H1 (cell line): Measurements from ENCODE around the gene BPIFB4. TPM values are rescaled to one million over a fixed set of nuclear protein-coding genes. Genes with fewer than 3 reads are reported as not detected.

Experiments
- CTCF ChIA-PET: fragments of 300-600 bp; sonication (Branson Sonifier 250); formaldehyde crosslinking; loops from one replicate; lab custom pipeline; 2021; ENCODE audit not compliant: partially characterized antibody; lab: Charles Lee
- POLR2A ChIA-PET: fragments of 300-600 bp; sonication (Branson Sonifier 250); formaldehyde crosslinking; loops from one replicate; lab custom pipeline; 2021; ENCODE audit warnings: inconsistent platforms; ENCODE audit not compliant: partially characterized antibody; lab: Charles Lee
- DNase-seq, 2 experiments: peaks; one replicate each; pipeline versions ENCODE4 v3.0.0 to v3.0.0-alpha.2; 2010 to 2022; ENCODE audit warnings: low spot score in 2 of 2, low read depth in 1 of 2, mixed read lengths in 1 of 2
- FAIRE-seq: peaks from 2 replicates; lab custom pipeline; 2011; peaks lifted over from hg19 to GRCh38; lab: Jason Lieb, UNC
- H2AFZ ChIP-seq: 2 replicates; pipeline ENCODE4 v1.8.1; 2012; ENCODE audit warnings: low read length, inconsistent platforms
- H2AK5ac ChIP-seq: 2 replicates; pipeline ENCODE4 v1.6.1; 2013; ENCODE audit warnings: low read depth, low read length
- H2BK120ac ChIP-seq: replicated peaks from 2 replicates; pipeline ENCODE3; 2013; ENCODE audit warnings: low read depth, low read length, inconsistent platforms
- H2BK12ac ChIP-seq: 2 replicates; pipeline ENCODE4 v1.6.1; 2013; ENCODE audit warnings: low read depth, low read length
- H2BK15ac ChIP-seq: 2 replicates; pipeline ENCODE4 v1.6.1; 2013; ENCODE audit warnings: low read length
- H2BK20ac ChIP-seq: 2 replicates; pipeline ENCODE4 v1.6.1; 2013; ENCODE audit warnings: low read length
- H2BK5ac ChIP-seq: 2 replicates; pipeline ENCODE4 v1.6.1; 2013; ENCODE audit warnings: low read depth, low read length
- H3K14ac ChIP-seq: 2 replicates; pipeline ENCODE4 v1.6.1; 2013; ENCODE audit warnings: inconsistent platforms; ENCODE audit not compliant: insufficient read length
- H3K18ac ChIP-seq: 2 replicates; pipeline ENCODE4 v1.6.1; 2013; ENCODE audit warnings: low read length; ENCODE audit errors: extremely low read depth
- H3K23ac ChIP-seq: 2 replicates; pipeline ENCODE4 v1.6.1; 2013; ENCODE audit warnings: inconsistent platforms; ENCODE audit not compliant: insufficient read length
- H3K23me2 ChIP-seq: 2 replicates; pipeline ENCODE4 v1.6.1; 2013; ENCODE audit warnings: low read depth, low read length
- H3K27ac ChIP-seq: 2 replicates; pipeline ENCODE4 v1.6.1; 2011; ENCODE audit warnings: low read depth, low read length, inconsistent platforms
- H3K27me3 ChIP-seq, 4 experiments: replicated peaks in 1 of 4; 1 replicate in 1 of 4; 2 replicates in 3 of 4; pipeline versions ENCODE4 v1.6.1 to v1.8.1; 2011 to 2013; ENCODE audit warnings: low read length in 3 of 4, mild to moderate bottlenecking in 3 of 4, inconsistent platforms in 2 of 4, mixed read lengths in 2 of 4, moderate library complexity in 1 of 4; ENCODE audit not compliant: control insufficient read depth in 3 of 4, insufficient read depth in 3 of 4; ENCODE audit errors: extremely low read depth in 1 of 4
- H3K36me3 ChIP-seq, 4 experiments: 2 replicates each; pipeline versions ENCODE4 v1.6.1 to v1.8.1; 2011 to 2013; ENCODE audit warnings: mild to moderate bottlenecking in 4 of 4, low read length in 3 of 4, moderate library complexity in 2 of 4, control low read depth in 1 of 4, inconsistent platforms in 1 of 4; ENCODE audit not compliant: insufficient read depth in 4 of 4, control insufficient read depth in 2 of 4
- H3K4ac ChIP-seq: replicated peaks from 2 replicates; pipeline ENCODE3; 2013; ENCODE audit warnings: low read length, low read depth, mixed read lengths, inconsistent platforms; ENCODE audit not compliant: insufficient read length
- H3K4me1 ChIP-seq, 4 experiments: replicated peaks in 1 of 4; 1 replicate in 1 of 4; 2 replicates in 3 of 4; pipeline versions ENCODE4 v1.6.1 to v1.8.1; 2011 to 2013; ENCODE audit warnings: low read length in 3 of 4, inconsistent platforms in 2 of 4, mixed read lengths in 1 of 4; ENCODE audit not compliant: insufficient read depth in 4 of 4, control insufficient read depth in 3 of 4
- H3K4me2 ChIP-seq, 2 experiments: 2 replicates each; pipeline versions ENCODE4 v1.6.1 to v1.8.1; 2011 to 2013; ENCODE audit warnings: low read depth in 2 of 2, low read length in 2 of 2, control low read depth in 1 of 2, inconsistent platforms in 1 of 2, mild to moderate bottlenecking in 1 of 2; ENCODE audit not compliant: insufficient read depth in 1 of 2
- H3K4me3 ChIP-seq, 4 experiments: fragments of 200-600, 300-600 bp in 1 of 4; sonication (generic), shearing (Covaris generic), sonication (Bioruptor Twin) in 1 of 4; 2 replicates each; pipeline versions ENCODE4 v1.5.1 to v1.8.1; 2011 to 2016; ENCODE audit warnings: low read length in 4 of 4, low read depth in 3 of 4, control low read depth in 2 of 4, inconsistent platforms in 2 of 4, mild to moderate bottlenecking in 2 of 4, mixed read lengths in 1 of 4, moderate library complexity in 1 of 4; ENCODE audit not compliant: insufficient read depth in 2 of 4; ENCODE audit errors: extremely low read depth in 1 of 4
- H3K56ac ChIP-seq: replicated peaks from 2 replicates; pipeline ENCODE3; 2013; ENCODE audit warnings: low read depth, mild to moderate bottlenecking, mixed read lengths, low read length, inconsistent platforms; ENCODE audit not compliant: insufficient read length
- H3K79me1 ChIP-seq: 2 replicates; pipeline ENCODE4 v1.6.1; 2013; ENCODE audit warnings: low read depth, low read length, control low read depth
- H3K79me2 ChIP-seq, 2 experiments: 2 replicates each; pipeline versions ENCODE4 v1.6.1 to v1.8.1; 2012 to 2013; ENCODE audit warnings: low read length in 2 of 2, mild to moderate bottlenecking in 2 of 2, inconsistent platforms in 1 of 2; ENCODE audit not compliant: insufficient read depth in 2 of 2, control insufficient read depth in 1 of 2
- H3K9ac ChIP-seq, 4 experiments: replicated peaks in 1 of 4; 1 replicate in 1 of 4; 2 replicates in 3 of 4; pipeline versions ENCODE4 v1.6.1 to v1.8.1; 2011 to 2013; ENCODE audit warnings: low read depth in 3 of 4, low read length in 3 of 4, control low read depth in 2 of 4, mild to moderate bottlenecking in 2 of 4, moderate library complexity in 2 of 4, inconsistent platforms in 1 of 4; ENCODE audit errors: extremely low read depth in 1 of 4
- H3K9me3 ChIP-seq, 2 experiments: 2 replicates each; pipeline versions ENCODE4 v1.6.1 to v1.8.1; 2012 to 2013; ENCODE audit warnings: mild to moderate bottlenecking in 2 of 2, moderate library complexity in 2 of 2, control low read depth in 1 of 2, inconsistent platforms in 1 of 2, low read depth in 1 of 2, low read length in 1 of 2, mixed read lengths in 1 of 2; ENCODE audit not compliant: insufficient read depth in 2 of 2
- H4K20me1 ChIP-seq, 2 experiments: replicated peaks in 1 of 2; 2 replicates each; pipeline versions ENCODE3 to v1.8.1; 2011 to 2013; ENCODE audit warnings: inconsistent platforms in 2 of 2, low read length in 2 of 2, mild to moderate bottlenecking in 1 of 2; ENCODE audit not compliant: insufficient read depth in 2 of 2, control insufficient read depth in 1 of 2
- H4K5ac ChIP-seq: 2 replicates; pipeline ENCODE4 v1.6.1; 2013; ENCODE audit warnings: low read length, low read depth, mixed read lengths, inconsistent platforms; ENCODE audit not compliant: insufficient read length
- H4K8ac ChIP-seq: 2 replicates; pipeline ENCODE4 v1.8.0; 2013; ENCODE audit warnings: mild to moderate bottlenecking, moderate library complexity, low read length, inconsistent platforms; ENCODE audit not compliant: insufficient read depth; ENCODE audit errors: extremely low read depth
- H4K91ac ChIP-seq: replicated peaks from 2 replicates; pipeline ENCODE3; 2013; ENCODE audit warnings: low read length, mixed read lengths, inconsistent platforms; ENCODE audit not compliant: insufficient read length
- KDM5A ChIP-seq: fragments of 200-600 bp; IDR thresholded peaks from 2 replicates; pipeline ENCODE4 v1.7.1; 2012; ENCODE audit warnings: mild to moderate bottlenecking, low read length, inconsistent platforms, mixed read lengths
- NANOG ChIP-seq: IDR thresholded peaks from 2 replicates; pipeline ENCODE4 v1.6.1; 2011; ENCODE audit warnings: low read length, low read depth, mild to moderate bottlenecking, inconsistent platforms; ENCODE audit not compliant: insufficient read depth, poor library complexity, severe bottlenecking
- SIRT6 ChIP-seq: IDR thresholded peaks from one replicate; pipeline ENCODE4 v1.7.1; 2012; ENCODE audit warnings: low read length, inconsistent platforms
- TAF1 ChIP-seq: IDR thresholded peaks from 2 replicates; pipeline ENCODE4 v1.6.1; 2011; ENCODE audit warnings: mild to moderate bottlenecking, low read depth, low read length
- TEAD4 ChIP-seq: IDR thresholded peaks from 2 replicates; pipeline ENCODE4 v1.6.1; 2012; ENCODE audit warnings: low read depth, low read length, inconsistent platforms, mixed read lengths
- USF2 ChIP-seq: IDR thresholded peaks from 2 replicates; pipeline ENCODE4 v1.6.1; 2011; ENCODE audit warnings: low read length, improper control_type of control experiment
- YY1 ChIP-seq: IDR thresholded peaks from 2 replicates; pipeline ENCODE4 v1.6.1; 2011; ENCODE audit warnings: low read depth, mild to moderate bottlenecking, low read length
- WGBS, 2 experiments: shearing (Covaris generic) in 1 of 2; methylation state at CpG; one replicate each; pipeline versions ENCODE4 v1.1.6 to v1.1.7; 2013 to 2015; ENCODE audit warnings: low lambda C conversion rate in 2 of 2, mixed read lengths in 2 of 2, inconsistent platforms in 1 of 2, low coverage in 1 of 2, missing lambda C conversion rate in 1 of 2; ENCODE audit not compliant: insufficient replicate concordance in 2 of 2, insufficient coverage in 1 of 2, insufficient read length in 1 of 2; ENCODE audit errors: extremely low coverage in 1 of 2, missing lambda C conversion rate in 1 of 2; 5-methylcytosine and 5-hydroxymethylcytosine counted together
- polyA plus RNA-seq, 7 experiments: library from polyadenylated mRNA; depleted of rRNA in 3 of 7; stranded (reverse) in 5 of 7; unstranded in 2 of 7; fragments of >200 nt in 5 of 7; fragments of 200-250 nt in 2 of 7; gene quantifications; 1 replicate in 5 of 7; 2 replicates in 1 of 7; 4 replicates in 1 of 7; pipeline versions ENCODE4 v1.2.1 to v1.2.3, GENCODE V29; 2011 to 2013; ENCODE audit warnings: missing spikeins in 2 of 7, mixed read lengths in 2 of 7
- total RNA-seq: library from RNA; stranded (reverse); fragmentation: NEBNext Ultra II Directional; extraction: Animal tissue kit (Norgen Biotek cat#: 25700); gene quantifications from 2 replicates; pipeline ENCODE4 v1.2.1, GENCODE V29; 2021

BPIFB4 gene
- total and polyA plus RNA-seq, 2 of the 8 experiments (the other 6 are each of a cell fraction or from before 2014, with no cell fraction given) = not detected

GRCh38 chr20:33093074-33093473 lies 13.6 kb downstream of the BPIFB4 start:
- Histone ChIP-seq H3K4me2 (no peak overlapping the region), H2BK120ac (no peak overlapping the region), H3K27ac (no peak overlapping the region), H4K20me1 (no peaks in the 10 kb centered on the region), H3K23ac (no peak overlapping the region), H2AK5ac (no peak overlapping the region), H2AFZ (no peak overlapping the region), H4K91ac (no peak overlapping the region), H3K9me3 (no peaks in the 10 kb centered on the region), H2BK12ac (no peak overlapping the region), H4K8ac (no peak overlapping the region), H3K14ac (no peak overlapping the region), H3K4me1 (no peaks in the 10 kb centered on the region), H3K4me3 (no peak overlapping the region), H3K79me2 (no peaks in the 10 kb centered on the region), H2BK5ac (no peak overlapping the region), H3K4ac (no peak overlapping the region), H3K27me3 (no peaks in the 10 kb centered on the region), H4K5ac (no peak overlapping the region), H2BK20ac (no peak overlapping the region), H3K56ac (peak overlapping the region; percentile 54), H2BK15ac (no peak overlapping the region), H3K9ac (no peak overlapping the region), H3K18ac (no peak overlapping the region), H3K23me2 (peaks cover 7% of the 10 kb centered on the region; the same call in 1 of the 2 replicates), H3K36me3 (no peaks in the 10 kb centered on the region), H3K79me1 (no peaks in the 10 kb centered on the region)
- FAIRE-seq (no peak), DNase-seq (no peak)
- TF ChIP-seq SIRT6 (no peak), USF2 (no peak), YY1 (no peak), TEAD4 (no peak), TAF1 (no peak), KDM5A (no peak), NANOG (no peak)
- CTCF ChIA-PET = interaction anchor here (0.5 to 1.8 kb wide), 2 partner anchors 98 to 156 kb away, joined by 3 to 6 read pairs; no protein-coding TSS in a partner anchor
- POLR2A ChIA-PET = no interaction called here
- 100% methylated on average over 1 of the region's 1 CpG; no CpG with 5 or more reads in 1 of the 2 experiments for WGBS, 2 experiments
